A549 (cell line): Measurements from ENCODE around the gene KDM6B. TPM values are rescaled to one million over a fixed set of nuclear protein-coding genes. Genes with fewer than 3 reads are reported as not detected.
A peak's percentile ranks its signal among the peaks of the same experiment; 100 is the strongest.

Experiments used
- ATAC-seq, 2 experiments: fragments of 200-7000 bp in 1 of 2; fragments of >200 bp in 1 of 2; cut with Nextera tagmentation in 1 of 2; cut with Tn5 transposase in 1 of 2; 3 replicates each; pipeline versions ENCODE4 v1.8.0 to v1.9.1; 2018 to 2020; ENCODE audit warnings: mild to moderate bottlenecking in 1 of 2, moderate library complexity in 1 of 2
- CTCF ChIA-PET: fragments of 300-600 bp; sonication (Branson Sonifier 250); formaldehyde crosslinking; extraction: SDS; loops from one replicate; lab custom pipeline; 2021; ENCODE audit warnings: antibody characterized with exemption, inconsistent platforms; lab: Yijun Ruan, JAX
- POLR2A ChIA-PET: fragments of 350-600 bp; formaldehyde crosslinking; extraction: SDS; loops from one replicate; lab custom pipeline; 2021; ENCODE audit warnings: antibody characterized with exemption, inconsistent platforms; lab: Yijun Ruan, JAX
- DNase-seq, 2 experiments: peaks; one replicate each; pipeline versions ENCODE4 v3.0.0 to v3.0.0-alpha.2; 2011 to 2016; ENCODE audit warnings: low read depth in 1 of 2, low spot score in 1 of 2
- FAIRE-seq: peaks from 2 replicates; lab custom pipeline; 2011; peaks lifted over from hg19 to GRCh38; lab: Jason Lieb, UNC
- H3K27ac ChIP-seq, 2 experiments: fragments of >200 bp; sonication (Bioruptor Twin); formaldehyde crosslinking; 3 replicates each; pipeline ENCODE4 v1.5.1; 2016 to 2017
- H3K4me1 ChIP-seq: fragments of >200 bp; sonication (Bioruptor Twin); formaldehyde crosslinking; 3 replicates; pipeline ENCODE4 v1.6.1; 2016
- H3K4me2 ChIP-seq: fragments of >200 bp; sonication (Bioruptor Twin); formaldehyde crosslinking; 3 replicates; pipeline ENCODE4 v1.6.1; 2016
- H3K4me3 ChIP-seq: fragments of >200 bp; sonication (Bioruptor Twin); formaldehyde crosslinking; 3 replicates; pipeline ENCODE4 v1.5.1; 2016
- H3K9me3 ChIP-seq: fragments of >200 bp; sonication (Bioruptor Twin); formaldehyde crosslinking; 3 replicates; pipeline ENCODE4 v1.6.1; 2016
- BHLHE40 ChIP-seq: IDR thresholded peaks from 2 replicates; pipeline ENCODE4 v1.6.1; 2012; ENCODE audit warnings: low read depth, low read length, inconsistent platforms
- CBX2 ChIP-seq: fragments of 200-600 bp; sonication (generic); IDR thresholded peaks from 2 replicates; pipeline ENCODE4 v1.6.1; 2016; ENCODE audit warnings: low read depth, mild to moderate bottlenecking, borderline replicate concordance
- CEBPB ChIP-seq, 2 experiments: fragments of >200 bp in 1 of 2; sonication (Bioruptor Twin) in 1 of 2; formaldehyde crosslinking in 1 of 2; IDR thresholded peaks; 2 replicates each; pipeline ENCODE4 v1.6.1; 2012 to 2016
- EHMT2 ChIP-seq: fragments of 200-600 bp; sonication (generic); IDR thresholded peaks from 2 replicates; pipeline ENCODE4 v1.6.1; 2016; ENCODE audit warnings: antibody characterized with exemption, low read depth, mild to moderate bottlenecking, moderate library complexity
- ESRRA ChIP-seq: fragments of 150-350 bp; IDR thresholded peaks from 2 replicates; pipeline ENCODE4 v1.6.1; 2014; ENCODE audit warnings: mild to moderate bottlenecking, low read length, borderline replicate concordance
- FOSB ChIP-seq: fragments of 250-450 bp; sonication (Bioruptor Pico); IDR thresholded peaks from 2 replicates; pipeline ENCODE4 v1.5.0; 2020; ENCODE audit warnings: mild to moderate bottlenecking, moderate library complexity
- FOSL2 ChIP-seq, 2 experiments: fragments of 450-650 bp in 1 of 2; fragments of >200 bp in 1 of 2; sonication (Bioruptor Twin) in 1 of 2; formaldehyde crosslinking; IDR thresholded peaks; 2 replicates each; pipeline versions ENCODE4 v1.5.0 to v1.6.1; 2016 to 2020; ENCODE audit warnings: mild to moderate bottlenecking in 1 of 2, moderate library complexity in 1 of 2
- FOXS1 ChIP-seq: fragments of 250-450 bp; sonication (Bioruptor Pico); IDR thresholded peaks from 2 replicates; pipeline ENCODE4 v1.5.0; 2020; ENCODE audit warnings: mild to moderate bottlenecking, moderate library complexity
- GATA3 ChIP-seq: IDR thresholded peaks from 2 replicates; pipeline ENCODE4 v1.6.1; 2012; ENCODE audit warnings: borderline replicate concordance
- HDAC2 ChIP-seq: fragments of 200-600 bp; sonication (generic); IDR thresholded peaks from 2 replicates; pipeline ENCODE4 v1.6.1; 2016
- HEYL ChIP-seq: fragments of 250-450 bp; sonication (Bioruptor Pico); IDR thresholded peaks from 2 replicates; pipeline ENCODE4 v1.8.0; 2021; ENCODE audit warnings: mild to moderate bottlenecking, moderate library complexity
- HOXB13 ChIP-seq: fragments of 250-450 bp; sonication (Bioruptor Pico); IDR thresholded peaks from 2 replicates; pipeline ENCODE4 v1.5.0; 2020; ENCODE audit warnings: low read depth, mild to moderate bottlenecking, moderate library complexity
- HOXB5 ChIP-seq: fragments of 250-450 bp; sonication (Bioruptor Pico); IDR thresholded peaks from 2 replicates; pipeline ENCODE4 v1.5.0; 2020; ENCODE audit warnings: mild to moderate bottlenecking, moderate library complexity
- JUN ChIP-seq, 2 experiments: fragments of >200 bp; sonication (Bioruptor Twin); formaldehyde crosslinking; IDR thresholded peaks; 2 replicates in 1 of 2; 3 replicates in 1 of 2; pipeline ENCODE4 v1.6.1; 2016 to 2017
- JUNB ChIP-seq: fragments of >200 bp; sonication (Bioruptor Twin); formaldehyde crosslinking; IDR thresholded peaks from 2 replicates; pipeline ENCODE4 v1.6.1; 2016
- KDM1A ChIP-seq: fragments of 200-600 bp; sonication (generic); IDR thresholded peaks from 2 replicates; pipeline ENCODE4 v1.6.1; 2016; ENCODE audit warnings: low read depth, mild to moderate bottlenecking
- KDM5A ChIP-seq: fragments of 200-600 bp; sonication (generic); IDR thresholded peaks from 2 replicates; pipeline ENCODE4 v1.6.1; 2016; ENCODE audit warnings: antibody characterized with exemption, mild to moderate bottlenecking
- MAFK ChIP-seq: fragments of 450-650 bp; IDR thresholded peaks from 2 replicates; pipeline ENCODE4 v1.6.1; 2014; ENCODE audit not compliant: partially characterized antibody
- MAZ ChIP-seq: fragments of 150-350 bp; IDR thresholded peaks from 2 replicates; pipeline ENCODE4 v1.6.1; 2014; ENCODE audit warnings: antibody characterized with exemption, low read depth, low read length, borderline replicate concordance
- NFE2L2 ChIP-seq: fragments of 150-350 bp; conservative IDR thresholded peaks from 2 replicates; pipeline ENCODE4 v1.6.1; 2014; ENCODE audit warnings: low read length
- PHF8 ChIP-seq: fragments of 200-600 bp; sonication (generic); IDR thresholded peaks from 2 replicates; pipeline ENCODE4 v1.6.1; 2016; ENCODE audit warnings: low read depth, mild to moderate bottlenecking, antibody characterized with exemption, moderate library complexity, borderline replicate concordance
- RARB ChIP-seq: fragments of 250-450 bp; sonication (Bioruptor Pico); IDR thresholded peaks from 2 replicates; pipeline ENCODE4 v1.8.0; 2021; ENCODE audit warnings: mild to moderate bottlenecking, moderate library complexity
- SREBF2 ChIP-seq: fragments of 450-650 bp; IDR thresholded peaks from 2 replicates; pipeline ENCODE4 v1.6.1; 2014; ENCODE audit warnings: mild to moderate bottlenecking, moderate library complexity
- TFCP2L1 ChIP-seq: fragments of 250-450 bp; sonication (Bioruptor Pico); IDR thresholded peaks from 2 replicates; pipeline ENCODE4 v1.5.0; 2021; ENCODE audit warnings: mild to moderate bottlenecking
- ZNF302 ChIP-seq: fragments of 250-450 bp; sonication (Bioruptor Pico); IDR thresholded peaks from 2 replicates; pipeline ENCODE4 v1.9.0; 2021; ENCODE audit warnings: inconsistent platforms, mild to moderate bottlenecking, moderate library complexity
- WGBS: methylation state at CpG from one replicate; pipeline ENCODE4 v1.1.6; 2017; ENCODE audit errors: missing lambda C conversion rate; 5-methylcytosine and 5-hydroxymethylcytosine counted together
- polyA plus RNA-seq, 4 experiments: library from polyadenylated mRNA; depleted of rRNA in 3 of 4; stranded (reverse); fragments of >200 nt; fragmentation: RNase III in 1 of 4; extraction: RNeasy Plus Mini Kit Qiagen cat#74134 plus additional on column Dnase treatment in 1 of 4; gene quantifications; 2 replicates in 3 of 4; 3 replicates in 1 of 4; pipeline ENCODE4 v1.2.3, GENCODE V29; 2011 to 2017
- TF ChIP-seq, protein P1 (sequence below): fragments of >200 bp; sonication (Bioruptor Twin); formaldehyde crosslinking; IDR thresholded peaks from 3 replicates; pipeline ENCODE4 v1.5.1; 2016
- TF ChIP-seq, protein P2 (sequence below): IDR thresholded peaks from 2 replicates; pipeline ENCODE4 v1.6.1; 2012; ENCODE audit warnings: low read depth, borderline replicate concordance
- TF ChIP-seq, protein P3 (sequence below): fragments of 450-650 bp; IDR thresholded peaks from 2 replicates; pipeline ENCODE4 v1.6.1; 2014; ENCODE audit warnings: antibody characterized with exemption
- TF ChIP-seq, protein P4 (sequence below): fragments of 250-450 bp; sonication (Bioruptor Pico); IDR thresholded peaks from 2 replicates; pipeline ENCODE4 v1.5.0; 2020; ENCODE audit warnings: low read depth, mild to moderate bottlenecking, moderate library complexity

The KDM6B gene
- polyA plus RNA-seq, 2 of the 4 experiments (the other 2 are of a cell fraction) = 1.3 to 8.8 TPM

DNA sequence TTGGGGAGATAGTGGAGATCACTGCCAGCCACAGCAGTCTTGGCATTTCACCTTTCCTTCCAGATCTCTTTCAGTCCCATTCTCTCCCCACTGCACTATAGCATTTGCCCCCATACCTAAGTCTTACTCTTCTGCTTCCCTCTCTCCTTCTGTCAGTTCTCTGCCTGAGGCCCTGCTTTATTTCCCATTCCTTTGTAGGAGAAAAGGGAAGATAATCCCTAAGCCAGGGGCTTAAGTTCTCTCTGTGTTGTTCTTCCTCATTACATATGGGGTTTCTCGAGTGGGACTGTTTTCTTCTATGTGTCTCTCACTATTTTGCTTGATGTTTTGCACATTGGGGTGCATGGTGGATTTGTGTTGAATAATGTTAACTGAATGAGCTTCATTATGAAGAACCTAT lies 6.4 kb downstream of the KDM6B start:
- 0 out of 6 replicates have a peak overlapping the region, but pooled peaks of 1 of the 2 experiments have one; percentile 5 for H3K27ac ChIP-seq
- POLR2A ChIA-PET = interaction anchor here (5.7 kb wide), 1 partner anchor 16 kb away, joined by 65 read pairs; the partner anchor contains the start of genes CYB5D1 and NAA38

DNA sequence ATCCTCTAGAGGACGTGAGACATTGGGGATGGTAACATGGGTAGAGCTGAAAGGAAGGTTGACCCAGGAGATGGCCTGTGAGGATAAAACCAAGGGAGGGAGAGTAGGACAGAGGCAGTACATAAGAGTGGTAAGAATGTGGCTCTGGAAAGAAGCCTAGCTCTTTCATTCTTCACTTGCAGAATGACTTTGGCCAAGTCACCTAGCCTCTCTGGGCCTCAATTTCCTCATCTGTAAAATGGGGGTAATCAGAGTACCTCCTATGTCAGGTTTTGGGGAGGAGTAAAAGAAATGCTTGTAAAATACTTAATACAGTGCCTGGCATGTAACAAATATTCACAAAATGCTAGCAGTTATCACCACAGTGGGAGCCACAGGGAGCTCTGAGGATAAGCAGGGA lies 6.9 kb downstream of the KDM6B start:
- 84% methylated on average over 1 of the region's 1 CpG for WGBS
- ATAC-seq (no peak), FAIRE-seq (no peak), DNase-seq (no peak)
- H3K4me2 ChIP-seq = peak overlapping the region; percentile 91
- H3K9me3 ChIP-seq = no peaks in the 10 kb centered on the region
- TF ChIP-seq MAZ = no peak
- TF ChIP-seq, protein P1, sequence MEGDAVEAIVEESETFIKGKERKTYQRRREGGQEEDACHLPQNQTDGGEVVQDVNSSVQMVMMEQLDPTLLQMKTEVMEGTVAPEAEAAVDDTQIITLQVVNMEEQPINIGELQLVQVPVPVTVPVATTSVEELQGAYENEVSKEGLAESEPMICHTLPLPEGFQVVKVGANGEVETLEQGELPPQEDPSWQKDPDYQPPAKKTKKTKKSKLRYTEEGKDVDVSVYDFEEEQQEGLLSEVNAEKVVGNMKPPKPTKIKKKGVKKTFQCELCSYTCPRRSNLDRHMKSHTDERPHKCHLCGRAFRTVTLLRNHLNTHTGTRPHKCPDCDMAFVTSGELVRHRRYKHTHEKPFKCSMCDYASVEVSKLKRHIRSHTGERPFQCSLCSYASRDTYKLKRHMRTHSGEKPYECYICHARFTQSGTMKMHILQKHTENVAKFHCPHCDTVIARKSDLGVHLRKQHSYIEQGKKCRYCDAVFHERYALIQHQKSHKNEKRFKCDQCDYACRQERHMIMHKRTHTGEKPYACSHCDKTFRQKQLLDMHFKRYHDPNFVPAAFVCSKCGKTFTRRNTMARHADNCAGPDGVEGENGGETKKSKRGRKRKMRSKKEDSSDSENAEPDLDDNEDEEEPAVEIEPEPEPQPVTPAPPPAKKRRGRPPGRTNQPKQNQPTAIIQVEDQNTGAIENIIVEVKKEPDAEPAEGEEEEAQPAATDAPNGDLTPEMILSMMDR = no peak
- peak; percentile 73; the same call in 1 of the 2 replicates for TF ChIP-seq HDAC2
- TF ChIP-seq CBX2 = no peak
- TF ChIP-seq HOXB5 = no peak
- no peak for TF ChIP-seq CEBPB (IDR thresholded peaks at IDR 0.05)
- peak; percentile 89; the same call in 1 of the 2 replicates for TF ChIP-seq KDM1A
- no peak for TF ChIP-seq KDM5A
- peak overlapping the region; percentile 80 for H3K4me3 ChIP-seq
- ChIA-PET POLR2A (interaction anchor here (5.7 kb wide), 1 partner anchor 16 kb away, joined by 65 read pairs; the partner anchor contains the start of genes CYB5D1 and NAA38), CTCF (interaction anchor here (1.0 to 25.1 kb wide), 8 partner anchors 1 to 217 kb away, joined by 3 to 677 read pairs (median 5); partner anchors contain the start of genes KDM6B and NAA38)
- H3K4me1 ChIP-seq = peaks cover 52% of the 10 kb centered on the region
- H3K27ac ChIP-seq = peak overlapping the region; percentile 96; a peak in 5 of 6 replicates

More for the DNA sequence above, 6.4 kb downstream of the KDM6B start:
- peak overlapping the region; percentile 96; the same call in 2 of the 3 replicates for H3K4me2 ChIP-seq
- FAIRE-seq = no peak
- CTCF ChIA-PET = interaction anchor here (0.8 to 25.1 kb wide), 9 partner anchors 1 to 217 kb away, joined by 3 to 677 read pairs (median 5); partner anchors contain the start of genes KDM6B and NAA38
- no peaks in the 10 kb centered on the region for H3K9me3 ChIP-seq
- peaks cover 49% of the 10 kb centered on the region for H3K4me1 ChIP-seq
- TF ChIP-seq FOXS1 (CRISPR knock-in tag) (no peak), NFE2L2 (no peak), SREBF2 (no peak), HOXB13 (CRISPR knock-in tag) (no peak), ZNF302 (no peak), RARB (CRISPR knock-in tag) (no peak), GATA3 (no peak), MAFK (no peak), KDM5A (no peak), TFCP2L1 (CRISPR knock-in tag) (no peak), CEBPB (IDR thresholded peaks at IDR 0.05) (no peak), PHF8 (no peak), ESRRA (no peak)
- TF ChIP-seq, protein P2, sequence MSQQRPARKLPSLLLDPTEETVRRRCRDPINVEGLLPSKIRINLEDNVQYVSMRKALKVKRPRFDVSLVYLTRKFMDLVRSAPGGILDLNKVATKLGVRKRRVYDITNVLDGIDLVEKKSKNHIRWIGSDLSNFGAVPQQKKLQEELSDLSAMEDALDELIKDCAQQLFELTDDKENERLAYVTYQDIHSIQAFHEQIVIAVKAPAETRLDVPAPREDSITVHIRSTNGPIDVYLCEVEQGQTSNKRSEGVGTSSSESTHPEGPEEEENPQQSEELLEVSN = no peak
- TF ChIP-seq, all 56 proteins: peak for 0
- no peak overlapping the region for H3K4me3 ChIP-seq
- 74% methylated on average over 1 of the region's 1 CpG for WGBS
- DNase-seq (no peak), ATAC-seq (no peak)

DNA sequence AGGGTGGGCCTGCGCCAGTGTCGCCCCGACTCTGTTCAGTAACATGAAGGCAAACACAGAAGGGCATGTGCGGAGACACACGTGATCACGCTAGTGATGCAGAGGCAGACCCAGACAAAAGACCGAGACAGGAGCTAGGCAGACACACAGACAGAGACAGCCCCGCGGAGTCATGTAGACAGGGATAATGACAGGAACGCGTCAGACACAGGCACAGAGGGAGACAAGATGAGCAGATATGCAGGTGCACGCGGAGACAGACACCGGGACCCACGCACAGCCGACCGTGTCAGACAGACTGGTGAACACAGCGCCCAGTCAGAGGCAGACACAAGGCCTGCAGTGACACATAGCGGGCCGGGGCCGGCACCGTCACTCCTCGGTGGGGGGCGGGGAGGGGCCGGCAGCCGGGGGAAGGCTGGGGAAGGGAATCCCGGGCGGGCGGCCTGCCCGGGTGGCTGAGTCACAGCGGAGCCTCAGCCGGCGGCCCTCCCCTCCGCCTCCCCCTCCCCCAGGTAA lies 7.4 kb downstream of the KDM6B start:
- DNase-seq (peak; percentile 68 to 83), ATAC-seq (peak; percentile 9), FAIRE-seq (peak; percentile 70)
- peak overlapping the region; percentile 91 for H3K4me2 ChIP-seq
- WGBS = 4% methylated on average over 23 of the region's 34 CpGs
- H3K4me3 ChIP-seq = peak overlapping the region; percentile 80
- H3K4me1 ChIP-seq = peaks cover 52% of the 10 kb centered on the region
- peak overlapping the region; percentile 96 for H3K27ac ChIP-seq
- CTCF ChIA-PET = interaction anchor here (1.0 to 25.1 kb wide), 8 partner anchors 0 to 216 kb away, joined by 3 to 677 read pairs (median 5); partner anchors contain the start of genes KDM6B and NAA38
- H3K9me3 ChIP-seq = no peaks in the 10 kb centered on the region
- POLR2A ChIA-PET = interaction anchor here (1.0 to 5.7 kb wide), 6 partner anchors 8 to 155 kb away, joined by 3 to 65 read pairs (median 6); partner anchors contain the start of genes CYB5D1, KDM6B, NAA38 and TP53
- TF ChIP-seq, protein P3, sequence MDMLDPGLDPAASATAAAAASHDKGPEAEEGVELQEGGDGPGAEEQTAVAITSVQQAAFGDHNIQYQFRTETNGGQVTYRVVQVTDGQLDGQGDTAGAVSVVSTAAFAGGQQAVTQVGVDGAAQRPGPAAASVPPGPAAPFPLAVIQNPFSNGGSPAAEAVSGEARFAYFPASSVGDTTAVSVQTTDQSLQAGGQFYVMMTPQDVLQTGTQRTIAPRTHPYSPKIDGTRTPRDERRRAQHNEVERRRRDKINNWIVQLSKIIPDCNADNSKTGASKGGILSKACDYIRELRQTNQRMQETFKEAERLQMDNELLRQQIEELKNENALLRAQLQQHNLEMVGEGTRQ = peak; percentile 88
- no peak for TF ChIP-seq ZNF302
- TF ChIP-seq, protein P4, sequence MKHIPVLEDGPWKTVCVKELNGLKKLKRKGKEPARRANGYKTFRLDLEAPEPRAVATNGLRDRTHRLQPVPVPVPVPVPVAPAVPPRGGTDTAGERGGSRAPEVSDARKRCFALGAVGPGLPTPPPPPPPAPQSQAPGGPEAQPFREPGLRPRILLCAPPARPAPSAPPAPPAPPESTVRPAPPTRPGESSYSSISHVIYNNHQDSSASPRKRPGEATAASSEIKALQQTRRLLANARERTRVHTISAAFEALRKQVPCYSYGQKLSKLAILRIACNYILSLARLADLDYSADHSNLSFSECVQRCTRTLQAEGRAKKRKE (CRISPR knock-in tag) = no peak
- TF ChIP-seq HEYL (CRISPR knock-in tag) = no peak
- TF ChIP-seq BHLHE40 = peak; percentile 39; the same call in 1 of the 2 replicates
- TF ChIP-seq JUNB = peak; percentile 69; the same call in 1 of the 2 replicates
- peak in 1 of 2 experiments; percentile 71; a peak in 3 of 5 replicates for TF ChIP-seq JUN (IDR thresholded peaks at IDR 0.05)
- peak; percentile 30; the same call in 1 of the 2 replicates for TF ChIP-seq NFE2L2
- TF ChIP-seq MAZ = no peak
- no peak for TF ChIP-seq FOSB (CRISPR knock-in tag)
- no peak for TF ChIP-seq EHMT2
- TF ChIP-seq GATA3 = peak; percentile 21; the same call in 1 of the 2 replicates
- TF ChIP-seq FOSL2 (IDR thresholded peaks at IDR 0.05) = peak; percentile 81
- TF ChIP-seq FOSL2 (CRISPR knock-in tag; IDR thresholded peaks at IDR 0.05) = peak; percentile 74; the same call in 1 of the 2 replicates
